Fibroblast of mammary gland (primary cell): ENCODE measurements around the gene CCDC50.
A peak's percentile ranks its signal among the peaks of the same experiment; 100 is the strongest.

Experiments
- DNase-seq: peaks from one replicate; pipeline ENCODE4 v3.0.0-alpha.2; 2010; ENCODE audit warnings: low read depth
- H3K4me3 ChIP-seq: 2 replicates; pipeline ENCODE4 v1.5.1; 2011; ENCODE audit warnings: low read depth, mild to moderate bottlenecking, low read length, moderate library complexity; ENCODE audit not compliant: control insufficient read depth
- TF ChIP-seq, protein P1 (sequence below): conservative IDR thresholded peaks from 2 replicates; pipeline ENCODE4 v1.5.1; 2011; ENCODE audit warnings: low read depth, low read length, inconsistent platforms; ENCODE audit not compliant: control insufficient read depth, insufficient read depth

The CCDC50 gene

DNA sequence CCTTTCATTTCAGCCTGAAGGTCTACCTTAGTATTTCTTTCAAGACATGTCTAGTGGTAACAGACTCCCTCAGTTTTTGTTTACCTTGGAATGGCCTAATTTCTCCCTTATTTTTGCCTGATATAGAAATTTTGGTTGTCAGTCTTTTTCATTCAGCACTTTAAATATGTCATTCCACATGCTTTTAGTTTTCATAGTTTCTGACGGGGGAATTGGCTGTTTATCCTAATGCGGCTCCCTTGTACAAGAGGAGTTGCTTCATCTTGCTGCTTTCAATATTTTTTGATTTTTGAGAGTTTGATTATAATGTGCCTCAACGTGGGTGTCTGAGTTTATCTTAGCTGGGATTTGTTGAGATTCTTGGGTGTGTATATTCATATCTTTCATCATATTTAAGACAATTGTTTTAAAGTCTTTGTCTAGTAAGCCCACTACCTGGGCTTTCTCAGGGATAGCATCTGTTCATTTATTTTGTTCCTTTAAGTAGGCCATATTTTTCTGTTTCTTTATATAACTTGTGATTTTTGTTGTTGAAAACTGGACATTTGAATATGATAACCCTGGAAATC, 80.7 kb downstream of the CCDC50 start:
- TF ChIP-seq, protein P1, sequence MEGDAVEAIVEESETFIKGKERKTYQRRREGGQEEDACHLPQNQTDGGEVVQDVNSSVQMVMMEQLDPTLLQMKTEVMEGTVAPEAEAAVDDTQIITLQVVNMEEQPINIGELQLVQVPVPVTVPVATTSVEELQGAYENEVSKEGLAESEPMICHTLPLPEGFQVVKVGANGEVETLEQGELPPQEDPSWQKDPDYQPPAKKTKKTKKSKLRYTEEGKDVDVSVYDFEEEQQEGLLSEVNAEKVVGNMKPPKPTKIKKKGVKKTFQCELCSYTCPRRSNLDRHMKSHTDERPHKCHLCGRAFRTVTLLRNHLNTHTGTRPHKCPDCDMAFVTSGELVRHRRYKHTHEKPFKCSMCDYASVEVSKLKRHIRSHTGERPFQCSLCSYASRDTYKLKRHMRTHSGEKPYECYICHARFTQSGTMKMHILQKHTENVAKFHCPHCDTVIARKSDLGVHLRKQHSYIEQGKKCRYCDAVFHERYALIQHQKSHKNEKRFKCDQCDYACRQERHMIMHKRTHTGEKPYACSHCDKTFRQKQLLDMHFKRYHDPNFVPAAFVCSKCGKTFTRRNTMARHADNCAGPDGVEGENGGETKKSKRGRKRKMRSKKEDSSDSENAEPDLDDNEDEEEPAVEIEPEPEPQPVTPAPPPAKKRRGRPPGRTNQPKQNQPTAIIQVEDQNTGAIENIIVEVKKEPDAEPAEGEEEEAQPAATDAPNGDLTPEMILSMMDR, result no peak
- no peak overlapping the region for H3K4me3 ChIP-seq
- no peak for DNase-seq

DNA sequence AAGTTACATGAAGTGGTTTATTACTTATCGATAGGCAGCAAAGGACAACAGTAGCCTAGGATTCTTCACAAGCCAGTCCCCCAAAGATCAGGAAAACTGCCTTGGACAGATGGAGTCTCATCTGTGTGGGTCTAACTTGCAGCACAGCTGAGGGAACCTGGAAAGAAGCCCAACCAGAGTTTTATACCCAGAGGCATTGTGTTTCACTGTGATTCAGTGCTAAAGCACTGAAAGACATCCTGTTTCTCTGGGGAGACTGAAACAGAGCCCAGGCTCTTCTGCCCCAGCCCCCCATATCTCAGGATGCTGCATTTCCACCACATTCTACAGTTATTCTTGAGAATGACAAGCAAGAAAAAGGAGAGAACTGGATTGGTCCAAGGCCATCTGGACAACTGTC, 83.6 kb downstream of the CCDC50 start:
- DNase-seq, result peak; percentile 93
- TF ChIP-seq, protein P1, result no peak
- no peak overlapping the region for H3K4me3 ChIP-seq

DNA sequence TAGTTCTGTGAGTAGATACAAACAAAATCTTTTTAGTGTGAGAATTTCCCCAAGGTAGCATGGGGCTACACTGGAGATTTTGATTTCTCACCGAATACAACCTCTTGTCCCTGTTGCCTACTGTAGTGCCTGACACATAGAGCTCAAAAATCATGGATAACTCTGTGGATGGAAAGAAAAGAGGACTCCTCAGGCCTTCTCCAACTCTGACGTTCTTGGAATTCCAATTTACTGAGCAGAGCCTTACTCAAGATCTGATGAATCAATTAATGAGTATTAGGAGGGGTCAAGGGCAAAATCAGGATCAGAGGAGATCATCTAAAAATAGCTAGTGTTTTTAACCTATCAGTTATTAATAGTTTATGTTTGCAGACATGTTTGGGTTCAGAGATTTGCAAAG, 85.1 kb downstream of the CCDC50 start:
- DNase-seq, result peak; percentile 15
- H3K4me3 ChIP-seq, result no peak overlapping the region
- TF ChIP-seq, protein P1, result no peak

DNA sequence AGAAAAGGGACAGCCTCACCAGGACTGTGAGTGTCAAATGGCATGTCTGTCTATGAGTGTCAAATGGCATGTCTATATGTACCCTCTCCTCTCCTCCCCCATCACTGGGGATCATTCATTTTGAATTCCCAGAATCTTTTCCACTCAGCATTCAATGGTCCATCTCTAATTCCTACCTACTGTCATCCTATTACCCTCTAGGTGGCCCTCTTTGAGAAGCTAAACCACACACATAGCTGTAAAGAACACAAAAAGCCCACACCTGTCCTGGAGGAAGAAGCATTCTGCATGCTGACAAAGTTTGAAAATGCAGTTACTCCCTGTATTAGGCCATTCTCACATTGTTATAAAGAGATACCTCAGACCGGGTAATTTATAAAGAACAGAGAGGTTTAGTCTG, 85.5 kb downstream of the CCDC50 start:
- no peak overlapping the region for H3K4me3 ChIP-seq
- no peak for DNase-seq
- TF ChIP-seq, protein P1, result no peak

DNA sequence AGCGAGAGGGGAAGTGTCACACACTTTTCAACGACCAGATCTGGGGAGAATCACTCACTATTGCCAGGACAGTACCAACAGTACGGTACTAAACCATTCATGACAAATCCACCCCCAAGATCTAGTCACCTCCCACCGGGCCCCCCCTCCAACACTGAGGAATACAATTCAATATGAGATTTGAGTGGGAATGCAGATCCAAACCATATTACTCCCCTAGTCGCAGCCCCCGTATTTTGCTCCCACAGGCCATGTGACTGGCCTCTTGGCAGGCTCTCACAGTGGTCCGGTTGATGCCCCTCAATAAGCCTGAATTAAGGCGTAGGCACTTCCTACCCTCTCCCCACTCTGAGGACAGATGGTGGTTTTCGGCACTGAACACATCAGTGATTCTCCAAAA, 86.4 kb downstream of the CCDC50 start:
- TF ChIP-seq, protein P1, result no peak
- DNase-seq, result no peak
- H3K4me3 ChIP-seq, result no peak overlapping the region

DNA sequence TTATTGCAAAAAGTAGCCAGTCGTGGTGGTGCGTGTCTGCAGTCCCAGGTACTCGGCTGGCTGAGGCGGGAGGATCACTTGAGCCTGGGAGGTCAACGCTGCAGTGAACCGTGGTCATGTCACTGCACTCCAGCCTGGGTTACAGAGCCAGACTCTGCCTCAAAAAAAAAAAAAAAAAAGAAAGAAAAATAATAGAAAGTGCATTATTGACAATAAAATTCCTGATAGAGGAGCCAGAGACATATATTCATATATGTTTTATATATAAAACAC, 88.2 kb downstream of the CCDC50 start:
- DNase-seq, result no peak
- H3K4me3 ChIP-seq, result no peak overlapping the region
- TF ChIP-seq, protein P1, result no peak

DNA sequence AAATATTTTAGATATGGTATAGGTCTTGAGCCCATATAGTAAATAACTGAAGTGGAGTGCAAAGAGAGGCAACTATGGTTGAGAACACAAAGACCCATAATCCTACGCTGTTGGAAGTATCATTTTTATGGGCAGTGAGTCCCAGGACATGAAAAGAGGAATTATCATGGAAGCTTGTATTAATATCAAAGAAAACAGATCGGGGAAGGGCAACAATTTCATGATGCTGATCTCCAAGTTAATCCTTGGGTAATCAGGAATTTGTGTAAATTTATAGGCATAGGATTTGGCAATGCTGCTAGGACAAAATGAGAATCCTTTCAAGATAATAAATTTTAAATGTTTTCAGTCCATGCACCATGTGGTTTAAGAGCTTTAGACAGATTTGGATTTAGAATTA, 91.6 kb downstream of the CCDC50 start:
- TF ChIP-seq, protein P1, result no peak

More for the DNA sequence above, 91.6 kb downstream of the CCDC50 start:
- H3K4me3 ChIP-seq, result no peak overlapping the region
- DNase-seq, result no peak
